ENCODE data around the gene TRANK1.

Gene TRANK1

GRCh38 chr3:36923523-36923943, 21.3 kb downstream of the TRANK1 start:
- peak overlapping the region in 1 of 2 donors; percentile 13 for H3K27ac ChIP-seq (ENCODE audit: low read depth in 2 of 2, low read length in 2 of 2)
- no peak overlapping the region for H3K4me3 ChIP-seq (ENCODE audit: low read length in 2 of 2)
- H3K9me3 ChIP-seq (ENCODE audit: control insufficient read depth in 2 of 2, low read length in 2 of 2), result peaks cover 0 to 4% of the 10 kb centered on the region in 2 donors
- no peaks in the 10 kb centered on the region for H3K27me3 ChIP-seq (ENCODE audit: control insufficient read depth in 2 of 2, insufficient read depth in 2 of 2, low read length in 2 of 2)
- H3K36me3 ChIP-seq (ENCODE audit: control insufficient read depth in 2 of 2, insufficient read depth in 2 of 2, low read length in 2 of 2), result no peaks in the 10 kb centered on the region
- H3K9ac ChIP-seq (ENCODE audit: low read depth in 1 of 2, low read length in 2 of 2), result no peak overlapping the region
- peaks cover 0 to 14% of the 10 kb centered on the region in 2 donors for H3K4me1 ChIP-seq (ENCODE audit: control insufficient read depth in 2 of 2, insufficient read depth in 2 of 2, low read length in 2 of 2)

GRCh38 chr3:36920884-36921567, 23.8 kb downstream of the TRANK1 start:
- Histone ChIP-seq H3K4me3 (ENCODE audit: low read length in 2 of 2) (no peak overlapping the region), H3K4me1 (ENCODE audit: control insufficient read depth in 2 of 2, insufficient read depth in 2 of 2, low read length in 2 of 2) (peaks cover 0 to 15% of the 10 kb centered on the region in 2 donors), H3K9ac (ENCODE audit: low read depth in 1 of 2, low read length in 2 of 2) (no peak overlapping the region), H3K27me3 (ENCODE audit: control insufficient read depth in 2 of 2, insufficient read depth in 2 of 2, low read length in 2 of 2) (no peaks in the 10 kb centered on the region), H3K36me3 (ENCODE audit: control insufficient read depth in 2 of 2, insufficient read depth in 2 of 2, low read length in 2 of 2) (no peaks in the 10 kb centered on the region), H3K27ac (ENCODE audit: low read depth in 2 of 2, low read length in 2 of 2) (peak overlapping the region in 1 of 2 donors; percentile 47), H3K9me3 (ENCODE audit: control insufficient read depth in 2 of 2, low read length in 2 of 2) (peaks cover 0 to 4% of the 10 kb centered on the region in 2 donors)

- peaks cover 0 to 15% of the 10 kb centered on the region in 2 donors for H3K4me1 ChIP-seq (ENCODE audit: control insufficient read depth in 2 of 2, insufficient read depth in 2 of 2, low read length in 2 of 2)
- no peaks in the 10 kb centered on the region for H3K27me3 ChIP-seq (ENCODE audit: control insufficient read depth in 2 of 2, insufficient read depth in 2 of 2, low read length in 2 of 2)
- no peaks in the 10 kb centered on the region for H3K36me3 ChIP-seq (ENCODE audit: control insufficient read depth in 2 of 2, insufficient read depth in 2 of 2, low read length in 2 of 2)
- H3K9ac ChIP-seq (ENCODE audit: low read depth in 1 of 2, low read length in 2 of 2), result no peak overlapping the region
- H3K27ac ChIP-seq (ENCODE audit: low read depth in 2 of 2, low read length in 2 of 2), result peak overlapping the region in 1 of 2 donors; percentile 47
- peak overlapping the region in 1 of 2 donors; percentile 17 for H3K4me3 ChIP-seq (ENCODE audit: low read length in 2 of 2)
- peaks cover 0 to 4% of the 10 kb centered on the region in 2 donors for H3K9me3 ChIP-seq (ENCODE audit: control insufficient read depth in 2 of 2, low read length in 2 of 2)
Measured at GRCh38 chr3:36919439-36920160, 25.3 kb downstream of the TRANK1 start.

- no peak overlapping the region for H3K9ac ChIP-seq (ENCODE audit: low read depth in 1 of 2, low read length in 2 of 2)
- H3K27ac ChIP-seq (ENCODE audit: low read depth in 2 of 2, low read length in 2 of 2), result peak overlapping the region; percentile 1 to 61
- peaks cover 2 to 12% of the 10 kb centered on the region in 2 donors for H3K4me1 ChIP-seq (ENCODE audit: control insufficient read depth in 2 of 2, insufficient read depth in 2 of 2, low read length in 2 of 2)
- peak overlapping the region in 1 of 2 donors; percentile 2 for H3K4me3 ChIP-seq (ENCODE audit: low read length in 2 of 2)
- peaks cover 0 to 4% of the 10 kb centered on the region in 2 donors for H3K9me3 ChIP-seq (ENCODE audit: control insufficient read depth in 2 of 2, low read length in 2 of 2)
- H3K36me3 ChIP-seq (ENCODE audit: control insufficient read depth in 2 of 2, insufficient read depth in 2 of 2, low read length in 2 of 2), result no peaks in the 10 kb centered on the region
- no peaks in the 10 kb centered on the region for H3K27me3 ChIP-seq (ENCODE audit: control insufficient read depth in 2 of 2, insufficient read depth in 2 of 2, low read length in 2 of 2)
Measured at GRCh38 chr3:36918050-36918449, 26.8 kb downstream of the TRANK1 start.

GRCh38 chr3:36911990-36912804, 32.7 kb downstream of the TRANK1 start:
- Histone ChIP-seq H3K27ac (ENCODE audit: low read depth in 2 of 2, low read length in 2 of 2) (peak overlapping the region; percentile 64 to 80), H3K36me3 (ENCODE audit: control insufficient read depth in 2 of 2, insufficient read depth in 2 of 2, low read length in 2 of 2) (no peaks in the 10 kb centered on the region), H3K4me1 (ENCODE audit: control insufficient read depth in 2 of 2, insufficient read depth in 2 of 2, low read length in 2 of 2) (peaks cover 23 to 29% of the 10 kb centered on the region in 2 donors), H3K27me3 (ENCODE audit: control insufficient read depth in 2 of 2, insufficient read depth in 2 of 2, low read length in 2 of 2) (no peaks in the 10 kb centered on the region), H3K9me3 (ENCODE audit: control insufficient read depth in 2 of 2, low read length in 2 of 2) (no peaks in the 10 kb centered on the region), H3K9ac (ENCODE audit: low read depth in 1 of 2, low read length in 2 of 2) (peak overlapping the region; percentile 38 to 55), H3K4me3 (ENCODE audit: low read length in 2 of 2) (peak overlapping the region; percentile 31 to 42)

GRCh38 chr3:36909666-36910065, 35.2 kb downstream of the TRANK1 start:
- Histone ChIP-seq H3K27me3 (ENCODE audit: control insufficient read depth in 2 of 2, insufficient read depth in 2 of 2, low read length in 2 of 2) (no peaks in the 10 kb centered on the region), H3K36me3 (ENCODE audit: control insufficient read depth in 2 of 2, insufficient read depth in 2 of 2, low read length in 2 of 2) (no peaks in the 10 kb centered on the region), H3K9ac (ENCODE audit: low read depth in 1 of 2, low read length in 2 of 2) (no peak overlapping the region), H3K27ac (ENCODE audit: low read depth in 2 of 2, low read length in 2 of 2) (no peak overlapping the region), H3K9me3 (ENCODE audit: control insufficient read depth in 2 of 2, low read length in 2 of 2) (no peaks in the 10 kb centered on the region), H3K4me1 (ENCODE audit: control insufficient read depth in 2 of 2, insufficient read depth in 2 of 2, low read length in 2 of 2) (peaks cover 29 to 32% of the 10 kb centered on the region in 2 donors), H3K4me3 (ENCODE audit: low read length in 2 of 2) (no peak overlapping the region)

GRCh38 chr3:36909181-36909580, 35.7 kb downstream of the TRANK1 start:
- peak overlapping the region; percentile 84 to 95 for H3K27ac ChIP-seq (ENCODE audit: low read depth in 2 of 2, low read length in 2 of 2)
- H3K4me1 ChIP-seq (ENCODE audit: control insufficient read depth in 2 of 2, insufficient read depth in 2 of 2, low read length in 2 of 2), result peaks cover 29 to 32% of the 10 kb centered on the region in 2 donors
- no peak overlapping the region for H3K9ac ChIP-seq (ENCODE audit: low read depth in 1 of 2, low read length in 2 of 2)
- H3K36me3 ChIP-seq (ENCODE audit: control insufficient read depth in 2 of 2, insufficient read depth in 2 of 2, low read length in 2 of 2), result no peaks in the 10 kb centered on the region
- H3K9me3 ChIP-seq (ENCODE audit: control insufficient read depth in 2 of 2, low read length in 2 of 2), result no peaks in the 10 kb centered on the region
- no peaks in the 10 kb centered on the region for H3K27me3 ChIP-seq (ENCODE audit: control insufficient read depth in 2 of 2, insufficient read depth in 2 of 2, low read length in 2 of 2)
- no peak overlapping the region for H3K4me3 ChIP-seq (ENCODE audit: low read length in 2 of 2)

GRCh38 chr3:36908647-36909180, 36.1 kb downstream of the TRANK1 start:
- H3K4me1 ChIP-seq (ENCODE audit: control insufficient read depth in 2 of 2, insufficient read depth in 2 of 2, low read length in 2 of 2), result peaks cover 29 to 32% of the 10 kb centered on the region in 2 donors

GRCh38 chr3:36907911-36908646, 36.8 kb downstream of the TRANK1 start:
- Histone ChIP-seq H3K36me3 (ENCODE audit: control insufficient read depth in 2 of 2, insufficient read depth in 2 of 2, low read length in 2 of 2) (peaks cover 0 to under 1% of the 10 kb centered on the region in 2 donors), H3K27me3 (ENCODE audit: control insufficient read depth in 2 of 2, insufficient read depth in 2 of 2, low read length in 2 of 2) (no peaks in the 10 kb centered on the region), H3K4me1 (ENCODE audit: control insufficient read depth in 2 of 2, insufficient read depth in 2 of 2, low read length in 2 of 2) (peaks cover 27 to 30% of the 10 kb centered on the region in 2 donors), H3K27ac (ENCODE audit: low read depth in 2 of 2, low read length in 2 of 2) (peak overlapping the region; percentile 84 to 95), H3K4me3 (ENCODE audit: low read length in 2 of 2) (peak overlapping the region; percentile 88 to 99), H3K9me3 (ENCODE audit: control insufficient read depth in 2 of 2, low read length in 2 of 2) (no peaks in the 10 kb centered on the region), H3K9ac (ENCODE audit: low read depth in 1 of 2, low read length in 2 of 2) (peak overlapping the region; percentile 72 to 88)

More at GRCh38 chr3:36908647-36909180, 36.1 kb downstream of the TRANK1 start:
- H3K9ac ChIP-seq (ENCODE audit: low read depth in 1 of 2, low read length in 2 of 2), result peak overlapping the region; percentile 72 to 88
- H3K36me3 ChIP-seq (ENCODE audit: control insufficient read depth in 2 of 2, insufficient read depth in 2 of 2, low read length in 2 of 2), result no peaks in the 10 kb centered on the region
- no peaks in the 10 kb centered on the region for H3K27me3 ChIP-seq (ENCODE audit: control insufficient read depth in 2 of 2, insufficient read depth in 2 of 2, low read length in 2 of 2)
- peak overlapping the region; percentile 84 to 95 for H3K27ac ChIP-seq (ENCODE audit: low read depth in 2 of 2, low read length in 2 of 2)
- no peaks in the 10 kb centered on the region for H3K9me3 ChIP-seq (ENCODE audit: control insufficient read depth in 2 of 2, low read length in 2 of 2)
- H3K4me3 ChIP-seq (ENCODE audit: low read length in 2 of 2), result peak overlapping the region; percentile 88 to 99

All from mucosa of rectum (tissue), 2 donors.